ENCODE measurements around the gene CPEB4.

The CPEB4 gene

DNA sequence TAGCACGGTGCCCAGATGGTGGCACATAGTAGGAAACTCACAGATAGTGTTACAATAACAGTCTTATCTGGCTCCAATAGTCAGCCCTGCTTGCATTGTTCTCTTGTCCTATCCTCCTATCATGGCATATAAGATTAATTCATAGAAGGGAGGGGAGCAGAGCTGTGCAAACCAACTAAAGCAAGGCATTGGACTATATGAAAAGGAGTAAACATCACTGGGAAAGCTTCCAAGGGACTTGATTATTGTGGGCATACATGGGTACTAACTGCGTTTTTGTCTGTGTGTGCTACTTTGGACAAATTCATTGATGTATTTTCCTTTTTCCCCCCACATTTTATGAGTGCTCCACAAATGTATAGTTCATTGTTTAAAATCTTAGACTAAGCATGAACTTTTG is 57.0 kb downstream of the CPEB4 start:
- no peak for DNase-seq (ENCODE audit: low spot score)

DNA sequence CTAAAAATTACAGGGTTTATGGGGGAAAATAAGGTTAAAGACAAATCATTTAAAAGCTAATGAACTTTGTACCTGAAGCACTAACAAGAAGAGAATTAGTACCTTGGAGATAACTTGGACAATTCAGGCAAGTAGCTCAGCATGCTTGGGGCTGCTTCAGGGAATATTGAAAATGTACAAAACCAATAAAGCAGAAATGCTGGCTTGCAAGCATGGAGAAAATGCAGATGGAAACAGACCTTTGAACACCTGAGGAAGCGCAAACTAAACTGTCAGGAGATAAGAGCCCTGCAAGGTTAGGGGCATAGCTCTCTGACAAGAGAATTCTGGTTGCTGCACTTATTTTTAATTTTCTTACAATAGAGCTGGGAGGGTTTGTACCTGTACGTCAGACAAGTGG is 58.2 kb downstream of the CPEB4 start:
- no peak for DNase-seq (ENCODE audit: low spot score)

DNA sequence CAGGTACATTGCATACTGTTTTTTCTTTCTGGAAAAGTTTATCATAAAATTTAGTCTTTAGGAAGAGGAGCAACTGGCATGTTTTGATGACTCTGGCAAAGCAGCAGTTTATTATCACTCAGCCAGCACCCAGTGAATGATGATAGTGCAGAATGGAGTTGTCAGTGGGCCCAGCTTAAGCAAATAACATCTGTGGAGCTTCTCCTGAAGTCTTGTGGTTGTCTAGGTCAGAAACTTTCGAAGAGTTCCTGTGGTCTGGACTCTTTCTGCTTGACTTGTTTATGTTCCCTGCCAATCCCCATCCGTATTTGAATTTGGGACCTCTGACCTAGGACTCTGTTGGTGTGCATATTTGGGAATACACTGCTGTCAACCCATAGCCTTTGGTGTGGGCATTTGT is 62.7 kb downstream of the CPEB4 start:
- no peak for DNase-seq (ENCODE audit: low spot score)

DNA sequence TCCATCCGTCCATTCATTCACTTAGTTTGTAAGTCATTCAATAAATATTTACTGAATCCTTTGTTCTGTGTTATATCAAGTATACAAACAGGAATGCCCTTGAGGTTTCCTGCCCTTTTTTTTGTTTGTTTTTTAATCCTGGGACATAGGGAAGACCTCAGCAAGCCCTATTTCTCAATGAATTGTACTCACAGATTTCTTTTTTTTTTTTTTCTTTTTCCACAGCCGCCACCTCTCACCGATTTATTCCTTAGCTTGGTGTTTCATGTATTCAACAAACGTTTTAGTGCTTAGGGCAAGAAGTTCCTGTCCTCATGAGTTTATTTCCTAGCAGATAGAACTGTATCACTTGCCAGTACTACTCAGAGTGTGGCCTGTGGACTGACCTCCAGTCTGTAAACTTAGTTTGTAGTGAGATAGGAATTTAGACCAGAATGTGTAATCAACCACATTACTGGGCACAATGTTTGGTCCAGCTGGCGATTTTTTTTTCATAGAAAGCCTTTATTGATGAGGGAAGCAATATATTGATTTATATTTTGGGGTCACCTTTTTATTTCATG is 65.5 kb downstream of the CPEB4 start:
- DNase-seq (ENCODE audit: low spot score) = no peak

DNA sequence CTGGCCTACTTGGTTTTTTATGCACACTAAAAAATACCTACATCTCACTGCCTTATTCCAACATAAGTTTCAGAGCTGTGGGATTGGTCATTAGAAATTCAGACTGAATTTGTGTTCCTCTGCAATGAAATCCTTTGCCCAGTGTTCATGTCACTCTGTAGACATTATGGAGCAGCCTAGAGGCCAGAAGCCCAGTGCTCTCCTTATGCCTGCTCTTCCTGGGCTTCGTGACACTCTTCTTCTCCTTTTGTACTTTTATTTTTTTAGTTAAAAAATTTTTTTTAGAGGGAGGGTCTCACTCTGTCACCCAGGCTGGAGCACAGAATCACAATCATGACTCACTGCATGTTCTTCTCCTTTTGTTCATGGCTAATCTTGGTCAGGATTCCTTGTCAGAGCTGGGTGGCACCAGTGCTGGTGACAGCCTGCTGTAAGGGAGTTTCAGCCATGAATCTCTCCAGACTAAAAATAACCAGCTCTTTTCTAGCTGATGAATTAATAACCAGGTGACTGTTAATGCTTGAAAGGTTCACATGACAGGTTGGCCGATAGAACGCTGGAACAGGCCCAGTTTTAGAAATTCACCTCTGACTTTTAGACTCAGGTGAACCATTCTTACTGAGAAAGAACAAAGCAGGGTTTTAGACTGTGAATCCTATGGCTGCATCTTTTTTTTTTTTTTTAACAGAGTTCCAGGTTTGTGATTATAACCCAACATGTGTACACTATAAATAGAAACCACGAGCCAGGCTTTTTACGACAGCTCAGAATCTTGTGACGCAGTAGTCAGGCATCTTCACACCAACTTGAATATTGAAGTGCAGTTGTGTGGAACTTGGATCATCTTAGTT is 66.7 kb downstream of the CPEB4 start:
- no peak for DNase-seq (ENCODE audit: low spot score)

DNA sequence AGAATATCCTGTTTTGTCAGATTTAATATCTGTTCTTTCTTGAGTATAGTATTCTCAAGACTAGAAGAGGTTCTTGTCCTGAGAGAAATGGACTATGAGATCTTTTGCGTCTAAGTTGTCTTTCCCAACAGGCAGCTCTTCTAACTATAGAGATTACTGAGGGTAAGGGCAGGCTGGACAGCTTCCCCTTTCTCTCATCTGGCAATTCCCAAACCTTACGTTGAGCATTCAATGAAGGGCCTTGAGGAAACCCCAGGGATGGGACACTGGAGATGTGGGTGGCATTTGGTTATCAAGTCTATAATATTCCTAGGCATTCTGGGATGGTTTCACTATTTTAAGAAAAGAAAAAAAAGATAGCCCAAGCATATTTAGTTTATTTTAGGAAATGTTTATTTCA is 72.8 kb downstream of the CPEB4 start:
- no peak for DNase-seq (ENCODE audit: low spot score)

DNA sequence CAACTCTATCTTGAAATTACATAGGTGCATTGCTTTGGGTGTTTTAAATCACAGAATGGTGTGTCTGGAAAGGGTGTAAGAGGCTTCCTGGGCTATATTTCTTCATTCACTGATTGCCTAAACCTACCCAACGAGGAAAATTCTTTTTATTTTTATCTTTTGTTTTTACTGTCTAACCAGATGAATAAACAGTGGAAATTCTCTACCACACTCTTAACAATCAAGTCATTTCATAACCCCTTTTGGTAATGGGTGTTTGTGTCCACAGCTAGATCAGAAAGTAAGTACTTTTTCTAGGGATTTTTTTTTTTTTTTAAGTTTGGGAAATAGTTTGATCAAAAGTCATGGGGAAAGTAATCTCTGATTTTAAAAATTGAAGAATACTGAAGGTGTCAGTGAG is 73.3 kb downstream of the CPEB4 start:
- no peak for DNase-seq (ENCODE audit: low spot score)

DNA sequence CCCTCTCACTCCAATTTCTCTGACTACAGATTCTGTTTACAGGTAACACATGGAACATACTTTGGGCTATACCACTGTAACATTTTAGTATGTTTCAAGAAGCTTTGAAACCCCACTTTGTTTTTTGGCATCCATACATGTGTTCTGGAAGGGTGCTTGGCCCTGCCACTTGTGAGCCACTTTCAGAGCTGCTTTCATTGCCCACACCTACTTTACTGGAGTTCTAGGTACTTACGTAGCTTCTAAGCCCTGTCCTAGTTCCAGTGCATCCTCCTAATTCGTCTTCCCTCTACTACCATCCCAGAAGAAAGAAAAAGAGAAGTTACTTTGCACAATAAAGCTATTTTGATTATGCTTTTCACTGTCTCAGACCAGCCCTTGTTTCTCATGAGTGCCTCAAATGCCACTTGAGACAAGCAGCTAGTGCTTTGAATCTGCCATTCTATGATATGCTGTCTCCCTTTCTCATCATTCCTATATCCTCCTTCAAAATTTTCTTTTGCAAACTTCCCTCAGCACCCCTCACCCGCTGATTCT is 74.4 kb downstream of the CPEB4 start:
- DNase-seq (ENCODE audit: low spot score) = no peak

DNA sequence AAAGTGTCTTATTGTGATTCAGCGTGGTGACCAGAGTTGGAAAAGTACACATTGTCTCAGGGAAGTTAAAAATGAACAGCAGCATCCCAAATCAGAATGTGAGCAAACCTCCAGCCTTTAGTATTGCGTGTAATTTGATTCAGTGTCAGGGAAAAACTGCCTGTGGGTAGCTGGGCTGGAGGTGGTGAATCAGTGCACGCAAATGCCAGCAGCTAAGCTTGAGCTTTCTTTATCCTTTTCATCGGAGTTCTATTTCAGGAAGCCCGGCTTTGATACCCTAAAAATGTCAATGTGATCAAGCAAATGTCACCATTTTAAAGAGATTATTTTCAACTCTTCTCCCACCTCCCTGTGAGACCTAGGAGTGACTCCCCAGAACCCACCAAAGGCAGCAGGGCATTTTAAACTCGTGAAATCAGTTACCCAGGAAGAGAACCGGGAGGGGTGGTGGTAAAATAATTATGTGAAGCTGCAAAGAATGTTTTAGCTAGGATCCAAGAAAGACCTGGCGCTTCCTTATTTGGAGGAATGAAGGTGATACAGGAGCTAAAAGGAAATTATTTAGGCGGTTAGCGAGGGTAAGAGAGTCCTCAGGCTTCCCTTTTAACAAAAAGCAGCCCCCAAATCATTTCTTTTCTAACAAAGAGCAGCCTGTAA is 75.2 kb downstream of the CPEB4 start:
- no peak for DNase-seq (ENCODE audit: low spot score)

DNA sequence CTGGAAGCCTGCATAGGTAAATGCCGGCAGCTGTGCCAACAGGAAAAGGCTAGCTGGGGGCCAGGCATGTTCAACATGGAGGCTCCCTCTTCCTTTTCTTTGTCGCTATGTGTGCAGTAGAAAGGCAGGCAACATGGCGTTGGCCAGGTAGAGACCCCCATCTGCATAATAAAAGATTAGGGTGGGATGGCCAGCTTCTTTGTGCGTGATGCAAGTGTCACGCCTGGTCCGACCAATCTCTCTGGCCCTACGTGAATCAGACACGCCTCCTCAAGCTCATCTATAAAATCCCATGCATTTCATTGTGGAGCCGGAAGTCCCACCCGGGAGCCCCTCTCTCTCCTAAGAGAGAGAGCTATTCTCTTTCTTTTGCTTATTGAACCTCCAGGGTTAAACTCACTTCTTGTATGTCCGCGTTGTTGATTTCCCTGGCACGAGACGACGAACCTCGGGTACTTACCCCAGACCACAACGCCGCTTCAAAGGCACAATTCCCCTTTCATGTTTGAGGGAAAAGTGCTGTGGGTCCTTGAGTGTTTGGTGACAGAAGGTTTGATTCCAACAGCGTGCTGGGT is 75.8 kb downstream of the CPEB4 start:
- no peak for DNase-seq (ENCODE audit: low spot score)

DNA sequence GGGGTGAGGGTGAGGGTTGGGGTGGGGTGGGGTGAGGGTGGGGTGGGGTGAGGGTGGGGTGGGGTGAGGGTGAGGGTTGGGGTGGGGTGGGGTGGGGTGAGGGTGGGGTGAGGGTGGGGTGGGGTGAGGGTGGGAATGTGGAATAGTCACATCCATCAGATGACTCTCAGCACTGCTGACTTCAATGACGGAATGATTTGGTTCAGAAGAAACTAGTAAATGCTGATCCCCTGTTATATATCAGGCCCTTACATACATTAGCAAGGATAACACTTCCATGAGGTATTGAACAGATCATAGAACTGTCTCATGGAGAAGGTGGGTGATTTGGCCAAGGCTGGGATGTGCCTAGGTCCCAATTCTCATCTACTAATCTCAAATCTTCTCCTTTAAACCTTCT is 76.4 kb downstream of the CPEB4 start:
- DNase-seq (ENCODE audit: low spot score) = no peak

DNA sequence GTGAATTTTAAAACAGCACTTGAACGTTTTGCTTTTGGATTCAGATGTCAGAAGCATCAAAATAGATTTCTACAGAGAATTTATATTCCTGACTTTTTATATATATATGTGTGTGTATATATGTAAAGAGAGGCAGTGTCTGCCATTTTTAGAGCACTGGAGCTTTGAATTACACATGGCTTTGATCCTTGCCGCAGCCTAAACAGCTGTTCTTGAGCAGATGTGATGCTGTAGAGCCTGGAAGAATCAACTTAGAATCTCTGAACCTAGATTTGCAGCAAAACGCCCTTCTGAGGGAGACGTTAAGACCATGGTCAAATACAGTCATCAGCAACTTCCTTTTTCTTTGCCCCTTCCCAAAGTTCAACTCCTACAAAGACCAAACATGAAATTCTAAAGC is 79.1 kb downstream of the CPEB4 start:
- no peak for DNase-seq (ENCODE audit: low spot score)

DNA sequence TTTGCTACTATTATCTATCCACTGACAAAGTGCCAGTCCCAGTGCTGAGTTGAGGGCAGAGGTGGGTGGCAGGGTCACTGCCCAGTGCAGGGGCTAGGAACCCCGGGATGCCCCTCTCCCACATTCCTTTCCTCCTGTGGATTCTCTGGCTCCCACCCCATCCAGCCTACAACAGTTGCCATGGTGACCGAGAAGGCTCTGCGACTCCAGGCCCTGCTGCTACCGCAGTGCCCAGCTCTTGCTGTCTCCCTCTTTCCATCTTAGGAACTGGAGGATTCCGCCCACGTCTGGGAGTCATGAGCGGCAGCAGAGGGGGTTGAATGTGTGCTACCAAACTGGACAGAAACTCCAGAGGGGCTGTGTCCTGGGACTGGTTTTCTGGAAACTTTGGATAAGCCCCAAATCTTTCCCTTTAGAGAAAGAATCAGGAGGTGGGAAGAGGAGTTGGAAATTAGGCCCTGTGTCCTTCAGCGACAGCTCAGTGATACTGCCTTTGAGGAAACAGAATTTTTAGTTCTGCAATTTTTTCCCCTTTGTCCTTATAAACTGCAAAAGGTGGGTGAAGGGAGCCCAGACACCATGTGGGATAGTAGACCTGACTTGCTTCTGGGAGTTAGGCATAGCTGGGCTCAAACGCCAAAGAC is 80.1 kb downstream of the CPEB4 start:
- DNase-seq (ENCODE audit: low spot score) = no peak

DNA sequence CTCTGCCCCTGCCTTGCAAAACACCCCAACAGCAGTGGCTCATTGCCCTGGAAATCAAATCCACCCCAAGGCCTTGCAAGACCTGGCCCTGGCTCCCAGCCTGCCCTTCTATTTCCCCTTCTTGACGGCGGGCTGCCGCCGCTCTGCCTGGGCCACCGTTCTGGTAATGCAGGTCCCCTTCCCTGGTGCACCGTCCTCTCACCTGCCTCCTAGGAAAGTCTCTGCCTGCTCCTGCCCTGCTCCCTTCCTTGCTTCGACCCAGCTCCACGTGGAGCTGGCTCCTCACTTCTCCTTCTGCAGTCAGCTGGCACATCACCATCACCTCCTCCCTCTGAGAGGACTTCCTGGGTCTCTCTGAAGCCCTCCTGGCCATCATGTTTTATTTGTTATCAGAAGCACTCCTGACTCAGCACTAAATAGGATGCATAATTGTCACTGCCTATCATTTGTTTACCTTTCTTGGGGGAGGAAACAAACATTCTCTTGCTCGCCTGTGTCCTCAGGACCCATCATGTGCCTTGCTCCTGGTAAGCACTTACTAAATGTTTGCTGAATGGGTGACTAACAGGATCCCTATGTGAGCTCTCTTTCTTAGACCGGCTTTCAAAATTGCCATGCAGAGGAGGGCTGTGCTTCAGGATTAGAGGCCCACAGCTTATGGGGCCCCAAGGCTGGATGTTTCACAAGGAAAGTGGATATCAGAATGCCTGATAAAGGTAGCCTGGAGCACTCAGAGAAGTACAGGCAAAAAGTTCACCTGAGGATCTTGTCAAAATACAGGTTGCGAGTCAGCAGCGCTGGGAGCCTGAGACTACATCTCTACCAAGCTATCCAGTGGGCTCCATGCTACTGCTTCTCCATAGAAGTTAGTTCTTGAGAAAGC is 81.3 kb downstream of the CPEB4 start:
- no peak for DNase-seq (ENCODE audit: low spot score)

DNA sequence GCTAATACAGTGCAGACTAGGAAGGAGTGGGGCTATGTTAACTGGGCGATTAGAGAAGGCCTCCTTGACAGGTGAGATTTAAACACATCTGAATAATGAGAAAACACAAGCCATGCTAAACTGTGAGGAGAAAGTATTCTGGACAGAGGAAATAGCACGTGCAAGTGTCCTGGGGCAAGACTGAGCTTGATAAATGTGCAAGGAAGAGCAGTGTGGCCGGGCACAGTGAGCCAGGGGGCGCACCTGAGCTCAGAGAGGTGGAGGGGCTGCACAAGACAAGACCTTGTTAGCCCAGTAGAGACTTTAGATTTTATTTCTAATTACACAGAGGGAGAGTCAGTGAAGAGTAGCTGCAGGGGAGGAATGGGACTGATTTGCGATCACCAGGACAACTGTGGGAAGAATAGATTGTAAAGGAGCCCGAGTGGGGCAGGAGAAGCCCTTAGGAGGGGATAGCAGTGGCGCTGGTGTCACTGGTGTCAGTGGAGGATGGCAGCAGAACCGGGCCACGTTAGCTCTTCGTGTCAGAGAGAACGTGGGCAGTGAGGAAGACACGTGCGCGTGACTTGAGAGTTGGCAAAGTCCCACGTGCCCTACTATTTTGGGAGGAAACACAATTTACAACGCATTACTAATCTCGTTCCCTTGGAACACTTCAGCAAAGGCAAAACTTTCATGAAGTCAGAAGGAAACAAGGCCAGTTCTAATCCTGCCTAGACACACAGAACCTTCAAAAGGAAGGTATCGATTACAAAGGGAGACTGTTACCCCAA is 82.9 kb downstream of the CPEB4 start:
- peak; percentile 32 for DNase-seq (ENCODE audit: low spot score)

DNA sequence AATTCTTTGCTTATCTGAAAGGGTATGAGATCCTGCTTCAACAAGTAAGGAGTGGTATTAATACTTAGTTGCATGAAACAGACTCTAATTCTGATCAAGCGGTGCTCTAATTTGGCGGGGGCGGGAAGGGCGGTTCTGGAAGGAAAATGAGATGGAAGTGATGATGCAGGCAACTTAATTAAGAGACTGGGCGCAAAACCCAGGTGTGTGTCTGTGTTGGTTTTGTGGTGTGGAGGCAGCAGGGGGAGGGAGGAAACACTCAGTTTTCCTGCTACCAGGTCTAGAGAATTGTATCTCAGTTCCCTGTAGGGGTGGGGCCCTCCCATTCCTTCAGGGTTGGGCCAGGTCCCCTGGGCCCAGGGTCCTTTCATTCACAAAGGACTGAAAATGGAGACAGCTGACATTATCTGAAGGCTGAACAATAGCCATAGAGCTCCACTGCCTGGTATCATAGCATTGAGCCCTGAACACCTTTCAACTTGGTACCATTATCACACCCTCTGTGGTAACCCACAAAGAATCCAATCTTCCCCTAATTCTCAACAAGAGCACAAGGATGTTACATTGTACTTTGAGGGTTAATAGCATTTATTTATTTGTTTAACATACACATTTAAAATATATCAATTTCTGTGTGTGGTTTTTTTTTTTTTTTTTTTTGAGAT is 83.7 kb downstream of the CPEB4 start:
- DNase-seq (ENCODE audit: low spot score) = no peak

DNA sequence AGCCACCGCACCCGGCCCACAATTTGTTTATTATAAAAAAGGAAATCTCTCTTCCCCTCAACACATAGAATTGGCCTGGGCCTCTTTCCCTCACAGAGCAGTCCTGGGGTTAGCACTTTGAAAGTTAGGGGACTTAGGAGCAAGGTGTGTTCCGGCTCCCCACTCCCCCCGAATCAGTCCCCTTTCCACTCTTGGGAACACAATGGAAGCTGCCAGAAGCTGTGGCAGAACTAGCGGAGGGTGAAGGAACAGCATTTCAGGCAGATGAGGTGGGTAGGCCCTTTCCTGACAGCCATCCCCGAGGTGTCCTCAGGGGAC is 84.4 kb downstream of the CPEB4 start:
- DNase-seq (ENCODE audit: low spot score) = no peak

DNA sequence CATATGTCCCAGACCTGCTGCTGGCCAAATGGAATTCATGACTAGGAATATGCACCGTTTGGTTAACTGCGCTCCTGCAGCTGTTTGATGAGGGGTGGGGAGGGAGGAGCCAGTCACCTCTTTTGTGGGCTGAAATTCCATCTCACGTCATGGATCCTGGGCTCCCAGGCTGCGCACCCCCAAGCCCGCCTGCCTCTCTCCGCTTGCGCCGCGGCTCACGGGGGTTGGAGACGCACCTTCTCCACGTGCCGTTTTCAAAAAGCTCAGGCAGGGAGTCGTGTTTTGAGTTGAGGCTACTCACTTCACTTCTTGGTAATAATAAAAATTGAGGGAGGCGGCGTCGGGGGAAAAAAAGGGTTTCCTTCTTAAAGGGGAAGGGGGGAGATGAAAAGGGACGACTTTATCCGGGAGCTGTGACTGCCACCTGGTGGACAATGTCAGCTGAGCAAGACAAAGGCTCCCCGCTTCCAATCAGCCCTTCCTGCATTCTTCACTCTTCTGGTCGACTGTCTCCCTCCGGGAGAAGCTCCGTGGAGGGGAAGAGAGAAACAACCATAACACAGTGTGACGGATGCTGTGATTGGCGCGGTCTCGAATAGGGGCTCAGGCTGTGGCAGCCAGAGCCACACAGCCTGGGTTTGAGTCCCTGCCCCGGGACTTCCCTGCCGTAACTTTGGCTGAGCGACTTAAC is 84.9 kb downstream of the CPEB4 start:
- peak; percentile 86 for DNase-seq (ENCODE audit: low spot score)

DNA sequence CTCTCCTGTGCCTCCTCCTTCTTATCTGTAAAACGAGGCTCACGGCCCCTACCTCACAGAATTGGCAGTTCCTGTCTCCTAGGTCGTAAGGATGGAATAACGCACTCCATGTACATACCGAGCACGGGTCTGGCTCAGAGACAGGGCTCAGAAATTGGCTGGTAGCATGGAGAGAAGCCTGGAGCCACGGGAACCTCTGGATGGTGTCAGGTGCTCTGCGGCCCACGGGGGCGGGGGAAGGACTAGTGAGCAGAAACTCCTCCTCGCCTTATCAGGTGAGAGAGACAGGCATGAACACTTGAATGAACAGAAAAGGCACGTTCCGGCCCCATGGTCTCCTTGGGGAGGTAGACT is 85.4 kb downstream of the CPEB4 start:
- DNase-seq (ENCODE audit: low spot score) = no peak
